ENCODE measurements around the gene SEMA3D.

Gene SEMA3D

DNA sequence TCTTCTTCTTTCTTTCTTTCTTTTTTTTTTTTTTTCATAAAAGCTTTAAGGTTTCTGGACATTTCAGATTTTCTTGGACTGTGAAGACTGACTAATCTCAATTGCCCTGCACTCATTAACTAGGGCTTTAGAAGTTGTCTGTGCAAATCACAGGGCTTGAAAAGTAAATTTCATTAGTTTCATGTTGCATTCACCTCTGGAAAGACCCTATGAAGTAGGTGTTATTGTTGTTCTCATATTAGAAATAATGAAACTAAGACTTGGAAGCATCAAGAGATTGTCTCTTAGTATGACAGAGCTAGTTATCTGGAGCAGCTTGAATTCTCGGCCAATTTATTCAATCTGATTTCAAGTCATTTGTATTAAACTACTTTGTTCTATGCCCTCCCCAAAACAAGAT, 28.2 kb upstream of the SEMA3D start:
- H3K4me1 ChIP-seq (ENCODE audit: insufficient read depth, low read length) = no peaks in the 10 kb centered on the region
- H3K4me3 ChIP-seq (ENCODE audit: low read depth in 1 of 2, low read length in 2 of 2) = no peak overlapping the region
- H3K27ac ChIP-seq (ENCODE audit: low read depth, low read length) = no peak overlapping the region
- no peaks in the 10 kb centered on the region for H3K36me3 ChIP-seq (ENCODE audit: insufficient read depth, low read length)
- no peaks in the 10 kb centered on the region for H3K9me3 ChIP-seq (ENCODE audit: low read length)
- H3K9ac ChIP-seq (ENCODE audit: low read length) = no peak overlapping the region
- no peaks in the 10 kb centered on the region for H3K27me3 ChIP-seq (ENCODE audit: control insufficient read depth in 1 of 2, insufficient read depth in 2 of 2, low read length in 2 of 2)

GRCh38 chr7:85213500-85213899, 26.6 kb upstream of the SEMA3D start:
- Histone ChIP-seq H3K9ac (ENCODE audit: low read length) (no peak overlapping the region), H3K4me1 (ENCODE audit: insufficient read depth, low read length) (no peaks in the 10 kb centered on the region)

GRCh38 chr7:85205754-85206153, 18.9 kb upstream of the SEMA3D start:
- H3K36me3 ChIP-seq (ENCODE audit: insufficient read depth, low read length) = no peaks in the 10 kb centered on the region
- H3K27me3 ChIP-seq (ENCODE audit: control insufficient read depth in 1 of 2, insufficient read depth in 2 of 2, low read length in 2 of 2) = no peaks in the 10 kb centered on the region
- H3K4me3 ChIP-seq (ENCODE audit: low read depth in 1 of 2, low read length in 2 of 2) = no peak overlapping the region
- H3K9me3 ChIP-seq (ENCODE audit: low read length) = no peaks in the 10 kb centered on the region
- no peak overlapping the region for H3K27ac ChIP-seq (ENCODE audit: low read depth, low read length)
- no peaks in the 10 kb centered on the region for H3K4me1 ChIP-seq (ENCODE audit: insufficient read depth, low read length)
- no peak overlapping the region for H3K9ac ChIP-seq (ENCODE audit: low read length)

More at GRCh38 chr7:85213500-85213899, 26.6 kb upstream of the SEMA3D start:
- H3K36me3 ChIP-seq (ENCODE audit: insufficient read depth, low read length) = no peaks in the 10 kb centered on the region
- H3K9me3 ChIP-seq (ENCODE audit: low read length) = no peaks in the 10 kb centered on the region
- no peak overlapping the region for H3K27ac ChIP-seq (ENCODE audit: low read depth, low read length)
- H3K27me3 ChIP-seq (ENCODE audit: control insufficient read depth in 1 of 2, insufficient read depth in 2 of 2, low read length in 2 of 2) = no peaks in the 10 kb centered on the region
- no peak overlapping the region for H3K4me3 ChIP-seq (ENCODE audit: low read depth in 1 of 2, low read length in 2 of 2)

GRCh38 chr7:85204496-85204895, 17.6 kb upstream of the SEMA3D start:
- Histone ChIP-seq H3K27me3 (ENCODE audit: control insufficient read depth in 1 of 2, insufficient read depth in 2 of 2, low read length in 2 of 2) (no peaks in the 10 kb centered on the region), H3K36me3 (ENCODE audit: insufficient read depth, low read length) (no peaks in the 10 kb centered on the region), H3K27ac (ENCODE audit: low read depth, low read length) (no peak overlapping the region), H3K4me3 (ENCODE audit: low read depth in 1 of 2, low read length in 2 of 2) (no peak overlapping the region), H3K9me3 (ENCODE audit: low read length) (no peaks in the 10 kb centered on the region), H3K9ac (ENCODE audit: low read length) (no peak overlapping the region), H3K4me1 (ENCODE audit: insufficient read depth, low read length) (no peaks in the 10 kb centered on the region)

GRCh38 chr7:85204061-85204460, 17.2 kb upstream of the SEMA3D start:
- H3K27me3 ChIP-seq (ENCODE audit: control insufficient read depth in 1 of 2, insufficient read depth in 2 of 2, low read length in 2 of 2) = no peaks in the 10 kb centered on the region
- H3K9ac ChIP-seq (ENCODE audit: low read length) = no peak overlapping the region
- H3K36me3 ChIP-seq (ENCODE audit: insufficient read depth, low read length) = no peaks in the 10 kb centered on the region
- no peaks in the 10 kb centered on the region for H3K4me1 ChIP-seq (ENCODE audit: insufficient read depth, low read length)
- no peaks in the 10 kb centered on the region for H3K9me3 ChIP-seq (ENCODE audit: low read length)
- H3K27ac ChIP-seq (ENCODE audit: low read depth, low read length) = no peak overlapping the region
- no peak overlapping the region for H3K4me3 ChIP-seq (ENCODE audit: low read depth in 1 of 2, low read length in 2 of 2)

DNA sequence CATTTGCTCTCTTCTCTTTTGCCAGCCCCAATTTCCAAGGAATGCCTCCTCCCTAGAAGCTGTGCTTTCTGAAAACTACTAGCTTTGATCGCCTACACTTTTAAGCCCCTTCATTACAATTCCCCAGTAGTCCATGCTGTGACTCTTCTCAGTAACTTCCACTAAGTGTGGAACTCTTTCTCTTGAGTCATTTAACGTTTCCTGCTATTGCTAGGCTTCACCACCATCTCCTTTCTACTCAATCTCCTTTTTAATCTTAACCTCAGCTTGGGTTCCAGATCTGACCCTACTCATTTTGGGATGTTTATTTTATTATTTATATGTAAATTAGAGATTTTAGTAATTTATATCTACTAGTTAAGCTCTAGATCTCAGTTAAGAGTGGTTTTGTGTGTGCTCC, 14.4 kb upstream of the SEMA3D start:
- Histone ChIP-seq H3K4me1 (ENCODE audit: insufficient read depth, low read length) (no peaks in the 10 kb centered on the region), H3K27ac (ENCODE audit: low read depth, low read length) (no peak overlapping the region), H3K4me3 (ENCODE audit: low read depth in 1 of 2, low read length in 2 of 2) (no peak overlapping the region), H3K9ac (ENCODE audit: low read length) (no peak overlapping the region), H3K9me3 (ENCODE audit: low read length) (no peaks in the 10 kb centered on the region), H3K36me3 (ENCODE audit: insufficient read depth, low read length) (no peaks in the 10 kb centered on the region), H3K27me3 (ENCODE audit: control insufficient read depth in 1 of 2, insufficient read depth in 2 of 2, low read length in 2 of 2) (no peaks in the 10 kb centered on the region)

DNA sequence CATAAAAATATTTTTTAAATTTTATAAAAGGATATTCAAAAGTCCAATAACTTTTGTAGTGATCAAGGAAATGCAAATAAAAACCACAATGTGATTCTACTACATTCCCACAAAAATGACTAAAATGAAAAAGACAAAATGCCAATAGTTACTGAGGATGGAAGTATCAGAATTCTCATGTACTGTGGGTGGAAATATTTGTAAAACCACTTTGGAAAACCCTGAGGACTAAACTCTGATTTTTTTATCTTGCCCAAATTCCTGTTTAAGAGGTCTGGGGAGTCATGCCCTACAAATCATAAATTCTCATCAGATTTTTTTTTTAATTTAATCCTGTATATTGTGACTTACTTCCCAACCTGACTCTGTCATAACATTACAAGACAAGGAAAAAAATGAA, 9.8 kb upstream of the SEMA3D start:
- Histone ChIP-seq H3K4me3 (ENCODE audit: low read depth in 1 of 2, low read length in 2 of 2) (no peak overlapping the region), H3K27ac (ENCODE audit: low read depth, low read length) (no peak overlapping the region), H3K27me3 (ENCODE audit: control insufficient read depth in 1 of 2, insufficient read depth in 2 of 2, low read length in 2 of 2) (no peaks in the 10 kb centered on the region), H3K36me3 (ENCODE audit: insufficient read depth, low read length) (no peaks in the 10 kb centered on the region), H3K9me3 (ENCODE audit: low read length) (no peaks in the 10 kb centered on the region), H3K9ac (ENCODE audit: low read length) (no peak overlapping the region), H3K4me1 (ENCODE audit: insufficient read depth, low read length) (no peaks in the 10 kb centered on the region)

DNA sequence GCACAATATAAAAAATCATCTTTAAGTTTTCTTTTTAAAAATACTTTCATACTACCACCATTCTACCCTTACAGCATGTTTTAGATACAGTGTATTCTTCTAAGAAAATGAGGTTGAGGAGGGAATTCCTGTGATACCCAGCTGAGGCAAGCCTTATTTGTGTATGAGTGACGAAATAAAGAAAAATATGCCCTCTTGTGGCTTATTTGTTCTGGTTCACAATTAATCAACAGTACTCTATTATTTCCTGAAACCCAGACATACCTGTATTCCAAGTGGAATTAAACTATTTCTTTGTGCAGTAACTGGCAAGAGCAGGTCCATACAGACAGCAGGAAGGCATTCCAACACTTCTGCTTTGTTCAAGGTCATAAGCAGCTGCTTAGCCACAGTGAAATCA, 4.5 kb upstream of the SEMA3D start:
- Histone ChIP-seq H3K9me3 (ENCODE audit: low read length) (no peaks in the 10 kb centered on the region), H3K4me3 (ENCODE audit: low read depth in 1 of 2, low read length in 2 of 2) (no peak overlapping the region), H3K27ac (ENCODE audit: low read depth, low read length) (no peak overlapping the region), H3K27me3 (ENCODE audit: control insufficient read depth in 1 of 2, insufficient read depth in 2 of 2, low read length in 2 of 2) (no peaks in the 10 kb centered on the region), H3K4me1 (ENCODE audit: insufficient read depth, low read length) (peaks cover 6% of the 10 kb centered on the region), H3K36me3 (ENCODE audit: insufficient read depth, low read length) (no peaks in the 10 kb centered on the region), H3K9ac (ENCODE audit: low read length) (no peak overlapping the region)

GRCh38 chr7:85186083-85186520, 754 bp downstream of the SEMA3D start:
- Histone ChIP-seq H3K4me3 (ENCODE audit: low read depth in 1 of 2, low read length in 2 of 2) (peak overlapping the region; percentile 31 to 84), H3K4me1 (ENCODE audit: insufficient read depth, low read length) (peaks cover 13% of the 10 kb centered on the region), H3K27ac (ENCODE audit: low read depth, low read length) (peak overlapping the region; percentile 80), H3K9me3 (ENCODE audit: low read length) (no peaks in the 10 kb centered on the region), H3K27me3 (ENCODE audit: control insufficient read depth in 1 of 2, insufficient read depth in 2 of 2, low read length in 2 of 2) (no peaks in the 10 kb centered on the region), H3K9ac (ENCODE audit: low read length) (peak overlapping the region; percentile 40), H3K36me3 (ENCODE audit: insufficient read depth, low read length) (no peaks in the 10 kb centered on the region)

GRCh38 chr7:85185424-85186082, 1.3 kb downstream of the SEMA3D start:
- H3K4me3 ChIP-seq (ENCODE audit: low read depth in 1 of 2, low read length in 2 of 2) = peak overlapping the region; percentile 31 to 84

GRCh38 chr7:85184599-85185423, 2.0 kb downstream of the SEMA3D start:
- Histone ChIP-seq H3K4me1 (ENCODE audit: insufficient read depth, low read length) (peaks cover 13% of the 10 kb centered on the region), H3K27me3 (ENCODE audit: control insufficient read depth in 1 of 2, insufficient read depth in 2 of 2, low read length in 2 of 2) (no peaks in the 10 kb centered on the region), H3K9ac (ENCODE audit: low read length) (peak overlapping the region; percentile 40), H3K36me3 (ENCODE audit: insufficient read depth, low read length) (no peaks in the 10 kb centered on the region), H3K9me3 (ENCODE audit: low read length) (no peaks in the 10 kb centered on the region), H3K27ac (ENCODE audit: low read depth, low read length) (no peak overlapping the region), H3K4me3 (ENCODE audit: low read depth in 1 of 2, low read length in 2 of 2) (peak overlapping the region; percentile 31 to 84)

More at GRCh38 chr7:85185424-85186082, 1.3 kb downstream of the SEMA3D start:
- peak overlapping the region; percentile 40 for H3K9ac ChIP-seq (ENCODE audit: low read length)
- no peaks in the 10 kb centered on the region for H3K9me3 ChIP-seq (ENCODE audit: low read length)
- H3K27me3 ChIP-seq (ENCODE audit: control insufficient read depth in 1 of 2, insufficient read depth in 2 of 2, low read length in 2 of 2) = no peaks in the 10 kb centered on the region
- H3K27ac ChIP-seq (ENCODE audit: low read depth, low read length) = peak overlapping the region; percentile 16
- H3K4me1 ChIP-seq (ENCODE audit: insufficient read depth, low read length) = peaks cover 13% of the 10 kb centered on the region
- no peaks in the 10 kb centered on the region for H3K36me3 ChIP-seq (ENCODE audit: insufficient read depth, low read length)
